ENCODE results near the gene ALG12. TPM values are rescaled to one million over a fixed set of nuclear protein-coding genes. Genes with fewer than 3 reads are reported as not detected.

ALG12 gene
- total and polyA plus RNA-seq, 2 experiments from 2014 or later, result 21.9 to 24.4 TPM

DNA sequence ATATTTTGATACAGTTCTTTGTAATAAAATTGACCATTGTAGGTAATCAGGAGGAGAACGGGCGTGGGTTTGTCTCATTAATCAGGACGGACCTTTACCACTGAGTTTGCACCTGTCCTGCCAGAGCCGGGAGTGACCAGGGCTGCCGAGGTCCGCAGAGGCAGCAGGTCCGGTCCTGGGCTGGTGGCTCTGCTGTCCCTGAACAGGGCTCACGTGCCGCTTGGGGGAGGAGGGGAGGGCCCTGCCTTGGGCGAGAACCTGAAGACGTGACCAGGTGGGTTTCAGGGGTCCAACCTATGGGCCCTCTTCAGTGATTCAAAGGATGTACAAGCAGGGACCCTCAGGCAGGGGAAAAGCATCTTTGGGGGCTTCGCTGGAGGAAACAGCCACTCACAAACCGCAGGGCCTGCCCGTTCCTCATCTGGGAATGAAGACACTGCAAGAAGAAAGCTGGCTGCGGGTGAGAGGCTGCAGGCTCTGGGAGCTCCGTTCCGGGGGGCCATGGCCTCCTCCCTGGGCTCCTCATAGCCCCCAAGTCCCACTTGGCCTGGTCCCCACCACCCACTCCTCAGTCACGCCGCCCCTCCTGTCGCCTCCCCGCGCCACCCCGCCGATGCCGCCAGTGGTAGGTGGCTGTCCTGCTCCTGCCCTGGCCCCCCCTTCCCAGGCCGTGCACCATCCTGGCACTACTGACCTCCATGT lies 9.4 kb upstream of the ALG12 start:
- TF ChIP-seq EZH2 (IDR thresholded peaks at IDR 0.05; ENCODE audit: insufficient read depth, poor library complexity, severe bottlenecking) (no peak), EZH2phosphoT487 (IDR thresholded peaks at IDR 0.05; ENCODE audit: insufficient read depth, low read depth) (no peak)
- no peak overlapping the region for H3K4me3 ChIP-seq
- H3K27me3 ChIP-seq (replicated peaks; ENCODE audit: insufficient read depth), result no peaks in the 10 kb centered on the region
- no peak overlapping the region for H3K9ac ChIP-seq
- H2AFZ ChIP-seq, result no peak overlapping the region
- no peak for DNase-seq
- WGBS, 2 experiments (ENCODE audit: low coverage in 1 of 2, low lambda C conversion rate in 2 of 2, missing lambda C conversion rate in 2 of 2), result 92 to 93% methylated on average over 18 to 26 of the region's 26 CpGs
- H4K20me1 ChIP-seq (ENCODE audit: insufficient read depth), result no peaks in the 10 kb centered on the region
- H3K27ac ChIP-seq, result no peak overlapping the region
- no peaks in the 10 kb centered on the region for H3K9me2 ChIP-seq (ENCODE audit: insufficient read depth)
- no peaks in the 10 kb centered on the region for H3K79me2 ChIP-seq (ENCODE audit: insufficient read depth)
- no peak overlapping the region for H3K4me2 ChIP-seq (ENCODE audit: unreplicated experiment)
- no peaks in the 10 kb centered on the region; the same call in 1 of the 2 replicates for H3K36me3 ChIP-seq (ENCODE audit: low read depth)
- H3K4me1 ChIP-seq (ENCODE audit: insufficient read depth), result peaks cover 5% of the 10 kb centered on the region; the same call in 1 of the 2 replicates
- in situ Hi-C loops (cut with MboI), result no loop called here
- H3K9me3 ChIP-seq (ENCODE audit: low read depth), result no peaks in the 10 kb centered on the region
- H3F3A ChIP-seq (ENCODE audit: insufficient read depth), result 0 out of 2 replicates have a peak, but pooled peaks cover 5% of the 10 kb centered on the region

DNA sequence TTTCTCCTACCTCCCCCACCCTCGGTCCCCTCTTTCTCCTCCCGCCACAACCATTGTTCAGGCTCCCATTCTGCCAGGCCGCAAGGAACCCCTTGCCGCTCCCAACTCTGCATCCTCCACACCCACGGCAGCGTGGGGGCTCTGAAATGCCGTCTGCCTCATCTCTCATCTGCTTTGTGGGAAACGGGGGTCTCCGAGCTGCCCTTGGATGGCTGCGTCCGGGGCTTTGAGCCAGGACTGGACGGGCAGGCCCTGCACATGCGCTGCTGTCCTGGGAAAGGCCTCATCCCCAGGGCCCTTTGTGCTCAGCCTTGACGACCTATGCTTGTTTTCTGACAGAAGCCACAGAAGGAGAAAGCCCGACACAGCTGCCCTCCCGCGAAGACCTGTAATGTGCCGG lies 8.7 kb upstream of the ALG12 start:
- Histone ChIP-seq H3K9ac (no peak overlapping the region), H3K79me2 (ENCODE audit: insufficient read depth) (no peaks in the 10 kb centered on the region), H3K4me1 (ENCODE audit: insufficient read depth) (peaks cover 5% of the 10 kb centered on the region; the same call in 1 of the 2 replicates), H3K27me3 (replicated peaks; ENCODE audit: insufficient read depth) (no peaks in the 10 kb centered on the region), H3K4me2 (ENCODE audit: unreplicated experiment) (no peak overlapping the region), H2AFZ (no peak overlapping the region), H3K4me3 (no peak overlapping the region), H4K20me1 (ENCODE audit: insufficient read depth) (no peaks in the 10 kb centered on the region), H3F3A (ENCODE audit: insufficient read depth) (0 out of 2 replicates have a peak, but pooled peaks cover 5% of the 10 kb centered on the region), H3K27ac (no peak overlapping the region), H3K9me2 (ENCODE audit: insufficient read depth) (no peaks in the 10 kb centered on the region), H3K36me3 (ENCODE audit: low read depth) (no peaks in the 10 kb centered on the region; the same call in 1 of the 2 replicates), H3K9me3 (ENCODE audit: low read depth) (no peaks in the 10 kb centered on the region)
- DNase-seq, result no peak
- TF ChIP-seq EZH2 (IDR thresholded peaks at IDR 0.05; ENCODE audit: insufficient read depth, poor library complexity, severe bottlenecking), result no peak
- no peak for TF ChIP-seq EZH2phosphoT487 (IDR thresholded peaks at IDR 0.05; ENCODE audit: insufficient read depth, low read depth)
- WGBS, 2 experiments (ENCODE audit: low coverage in 1 of 2, low lambda C conversion rate in 2 of 2, missing lambda C conversion rate in 2 of 2), result 77 to 81% methylated on average over 14 to 18 of the region's 18 CpGs
- in situ Hi-C loops (cut with MboI), result no loop called here

DNA sequence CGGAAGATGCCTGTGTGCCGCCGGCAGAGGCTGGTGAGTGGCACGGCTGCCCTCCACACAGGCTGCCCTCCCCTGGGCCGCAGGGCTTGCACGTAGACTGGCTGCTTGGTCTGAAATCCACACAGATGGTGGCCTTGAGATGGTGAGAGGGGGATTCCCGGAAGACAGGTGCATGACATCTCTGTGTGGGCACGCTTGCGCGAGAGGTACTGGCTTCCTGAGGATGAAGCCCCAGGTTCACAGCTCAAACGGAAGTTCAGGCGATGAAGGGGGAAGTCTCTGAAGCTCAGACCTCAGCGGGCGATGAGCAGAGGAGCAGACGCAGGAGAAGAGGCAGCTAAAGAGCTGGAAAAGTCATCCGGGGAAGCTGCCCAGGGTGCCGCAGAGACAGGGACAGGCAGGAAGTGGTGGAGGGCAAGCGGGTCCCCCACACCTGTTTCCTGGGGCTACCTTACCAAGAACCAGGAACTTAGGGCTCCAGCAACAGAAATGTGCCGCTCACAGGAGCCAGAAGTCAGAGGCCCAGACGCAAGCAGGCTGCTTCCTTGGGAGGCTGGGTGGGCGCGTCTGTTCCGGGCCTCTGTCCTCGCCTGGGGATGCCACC lies 7.4 kb upstream of the ALG12 start:
- Histone ChIP-seq H3K27ac (no peak overlapping the region), H3K36me3 (ENCODE audit: low read depth) (no peaks in the 10 kb centered on the region; the same call in 1 of the 2 replicates), H3K4me1 (ENCODE audit: insufficient read depth) (no peaks in the 10 kb centered on the region), H3K9me2 (ENCODE audit: insufficient read depth) (no peaks in the 10 kb centered on the region), H3K27me3 (replicated peaks; ENCODE audit: insufficient read depth) (no peaks in the 10 kb centered on the region), H2AFZ (no peak overlapping the region), H3K4me3 (no peak overlapping the region), H3K9me3 (ENCODE audit: low read depth) (no peaks in the 10 kb centered on the region), H3F3A (ENCODE audit: insufficient read depth) (no peaks in the 10 kb centered on the region), H3K9ac (no peak overlapping the region), H3K4me2 (ENCODE audit: unreplicated experiment) (no peak overlapping the region), H3K79me2 (ENCODE audit: insufficient read depth) (no peaks in the 10 kb centered on the region), H4K20me1 (ENCODE audit: insufficient read depth) (no peaks in the 10 kb centered on the region)
- TF ChIP-seq EZH2phosphoT487 (IDR thresholded peaks at IDR 0.05; ENCODE audit: insufficient read depth, low read depth), result no peak
- no peak for TF ChIP-seq EZH2 (IDR thresholded peaks at IDR 0.05; ENCODE audit: insufficient read depth, poor library complexity, severe bottlenecking)
- no peak for DNase-seq
- 96% methylated on average over 24 of the region's 24 CpGs for WGBS, 2 experiments (ENCODE audit: low coverage in 1 of 2, low lambda C conversion rate in 2 of 2, missing lambda C conversion rate in 2 of 2)
- in situ Hi-C loops (cut with MboI), result no loop called here

DNA sequence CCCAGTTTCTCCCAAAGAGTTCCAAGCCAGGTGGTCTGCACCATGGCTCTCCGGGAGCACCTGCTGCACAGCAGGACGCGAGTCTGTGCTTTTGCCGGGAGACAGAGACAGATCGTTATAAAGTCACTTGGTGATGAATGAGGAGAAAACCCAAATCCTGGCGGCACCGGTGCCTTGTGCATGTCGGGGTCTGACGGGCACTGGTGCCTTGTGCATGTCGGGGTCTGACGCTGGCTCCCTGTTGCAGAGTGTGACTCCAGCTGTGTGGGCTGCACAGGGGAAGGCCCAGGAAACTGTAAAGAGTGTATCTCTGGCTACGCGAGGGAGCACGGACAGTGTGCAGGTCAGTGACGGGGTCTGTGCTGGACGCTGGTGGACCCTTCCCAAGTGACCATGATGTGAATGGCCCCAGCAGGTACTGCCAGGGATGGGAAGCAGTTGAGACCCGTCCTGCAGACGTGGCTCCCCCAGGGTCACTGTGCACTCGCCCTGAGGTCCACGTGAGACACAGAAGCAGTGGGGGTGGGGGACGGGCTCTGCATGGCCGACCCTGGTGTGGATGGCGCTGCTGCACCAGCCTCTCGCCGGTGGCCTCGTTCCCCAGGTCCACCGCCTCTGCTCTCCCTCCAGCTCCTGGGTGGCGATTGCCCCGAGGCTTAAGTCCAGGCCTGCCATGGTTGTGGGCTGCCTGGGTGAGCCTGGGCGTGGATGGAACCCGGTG lies 6.0 kb upstream of the ALG12 start:
- no peaks in the 10 kb centered on the region for H4K20me1 ChIP-seq (ENCODE audit: insufficient read depth)
- no peak overlapping the region for H3K27ac ChIP-seq
- no peak overlapping the region for H3K9ac ChIP-seq
- no peak overlapping the region for H3K4me3 ChIP-seq
- H3K9me2 ChIP-seq (ENCODE audit: insufficient read depth), result no peaks in the 10 kb centered on the region
- in situ Hi-C loops (cut with MboI), result no loop called here
- H3K36me3 ChIP-seq (ENCODE audit: low read depth), result no peaks in the 10 kb centered on the region; the same call in 1 of the 2 replicates
- TF ChIP-seq EZH2phosphoT487 (IDR thresholded peaks at IDR 0.05; ENCODE audit: insufficient read depth, low read depth) (no peak), EZH2 (IDR thresholded peaks at IDR 0.05; ENCODE audit: insufficient read depth, poor library complexity, severe bottlenecking) (no peak)
- H3K79me2 ChIP-seq (ENCODE audit: insufficient read depth), result no peaks in the 10 kb centered on the region
- no peak overlapping the region for H3K4me2 ChIP-seq (ENCODE audit: unreplicated experiment)
- DNase-seq, result no peak
- no peaks in the 10 kb centered on the region for H3K9me3 ChIP-seq (ENCODE audit: low read depth)
- no peaks in the 10 kb centered on the region for H3K4me1 ChIP-seq (ENCODE audit: insufficient read depth)
- H2AFZ ChIP-seq, result no peak overlapping the region
- no peaks in the 10 kb centered on the region for H3F3A ChIP-seq (ENCODE audit: insufficient read depth)
- no peaks in the 10 kb centered on the region for H3K27me3 ChIP-seq (replicated peaks; ENCODE audit: insufficient read depth)
- 96% methylated on average over 29 to 31 of the region's 31 CpGs for WGBS, 2 experiments (ENCODE audit: low coverage in 1 of 2, low lambda C conversion rate in 2 of 2, missing lambda C conversion rate in 2 of 2)

Data from GM23248 (cell line).